22Rv1 (cell line): ENCODE data around the gene CAMKK2.
"Not testable (repeated sequence)": the region's sequence is repeated elsewhere in the genome, so short reads cannot be mapped to it uniquely, and the experiment has no call there.

Experiments used
- H3K27ac ChIP-seq: fragments of 450-650 bp; 2 replicates; pipeline ENCODE4 v1.5.1; 2017
- CTCF ChIP-seq: fragments of 450-650 bp; IDR thresholded peaks from 2 replicates; pipeline ENCODE4 v1.5.1; 2017; ENCODE audit warnings: mild to moderate bottlenecking
- ZFX ChIP-seq: fragments of 450-650 bp; IDR thresholded peaks from 2 replicates; pipeline ENCODE4 v1.6.1; 2017; ENCODE audit warnings: antibody characterized with exemption, borderline replicate concordance

The CAMKK2 gene

DNA sequence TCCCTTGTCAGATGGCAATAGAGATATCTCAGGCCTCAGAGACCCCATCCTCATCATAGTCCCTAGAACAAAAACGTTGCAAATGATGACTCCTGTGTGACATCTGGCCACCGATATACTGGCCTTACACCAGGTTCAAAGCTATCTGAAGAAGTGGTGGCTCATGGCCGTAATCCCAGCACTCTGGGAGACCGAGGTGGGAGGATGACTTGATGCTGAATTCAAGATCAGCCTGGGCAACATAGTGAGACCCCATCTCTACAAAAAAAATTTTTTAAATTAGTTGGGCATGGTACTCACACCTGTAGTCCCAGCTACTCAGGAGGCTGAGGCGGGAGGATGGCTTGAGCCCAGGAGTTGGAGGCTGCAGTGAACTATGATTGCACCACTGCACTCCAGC lies 13.1 kb downstream of the CAMKK2 start:
- H3K27ac ChIP-seq, result no peak overlapping the region
- TF ChIP-seq CTCF, result no peak
- no peak for TF ChIP-seq ZFX

- H3K27ac ChIP-seq, result not testable (repeated sequence)
Observed at GRCh38 chr12:121282910-121283309, 13.6 kb downstream of the CAMKK2 start.

GRCh38 chr12:121282072-121282742 lies 14.3 kb downstream of the CAMKK2 start:
- H3K27ac ChIP-seq, result no peak overlapping the region
- TF ChIP-seq CTCF, result no peak
- TF ChIP-seq ZFX, result no peak

DNA sequence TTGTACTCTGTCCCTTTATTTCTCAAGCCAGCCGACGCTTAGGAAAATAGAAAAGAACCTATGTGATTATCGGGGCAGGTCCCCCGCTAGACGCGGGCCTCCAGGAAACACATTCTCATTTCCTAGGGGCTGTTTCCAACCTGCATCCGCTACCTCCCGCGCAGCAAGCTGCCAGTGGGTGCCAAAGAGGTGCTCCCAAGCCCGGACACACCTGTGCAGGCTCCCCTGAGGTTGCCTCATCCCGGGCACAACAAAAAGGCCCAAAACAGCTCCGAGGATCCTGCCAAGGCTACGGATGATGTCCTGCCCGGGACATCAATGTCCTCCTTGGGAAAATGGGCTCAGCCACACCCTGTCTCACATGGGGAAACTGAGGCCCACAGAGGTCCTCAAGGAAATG lies 15.4 kb downstream of the CAMKK2 start:
- not testable (repeated sequence) for H3K27ac ChIP-seq

DNA sequence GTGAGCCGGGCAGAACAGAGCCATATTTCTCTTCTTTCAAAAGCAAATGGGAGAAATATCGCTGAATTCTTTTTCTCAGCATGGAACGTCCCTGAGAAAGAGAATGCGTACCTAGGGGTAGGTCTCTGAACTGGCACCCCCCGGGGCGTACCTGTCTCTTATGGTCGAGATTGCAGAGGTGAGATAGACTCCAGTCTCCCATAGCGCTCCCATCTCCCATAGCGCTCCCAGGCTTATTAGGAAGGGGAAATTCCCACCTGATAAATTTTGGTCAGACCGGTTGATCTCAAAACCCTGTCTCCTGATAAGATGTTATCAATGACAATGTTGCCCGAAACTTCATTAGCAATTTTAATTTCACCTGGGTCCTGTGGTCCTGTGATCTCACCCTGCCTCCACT lies 16.0 kb downstream of the CAMKK2 start:
- not testable (repeated sequence) for H3K27ac ChIP-seq

- no peak overlapping the region for H3K27ac ChIP-seq
- TF ChIP-seq CTCF (no peak), ZFX (no peak)
Observed at GRCh38 chr12:121279507-121279915, 17.0 kb downstream of the CAMKK2 start.

GRCh38 chr12:121279071-121279375 lies 17.5 kb downstream of the CAMKK2 start:
- TF ChIP-seq ZFX (no peak), CTCF (no peak)
- no peak overlapping the region for H3K27ac ChIP-seq

GRCh38 chr12:121278169-121279070 lies 18.1 kb downstream of the CAMKK2 start:
- TF ChIP-seq CTCF (no peak), ZFX (no peak)
- no peak overlapping the region for H3K27ac ChIP-seq

GRCh38 chr12:121277374-121277759 lies 19.1 kb downstream of the CAMKK2 start:
- no peak for TF ChIP-seq ZFX
- no peak for TF ChIP-seq CTCF

More at GRCh38 chr12:121277374-121277759, 19.1 kb downstream of the CAMKK2 start:
- no peak overlapping the region for H3K27ac ChIP-seq
